GM19023 (cell line): ENCODE results near the gene CHCHD10.

ENCODE experiments used
- ATAC-seq: cut with Tn5 transposase; IDR thresholded peaks from one replicate; pipeline ENCODE4 v1.9.1; 2021; ENCODE audit warnings: mild to moderate bottlenecking, moderate library complexity; ENCODE audit not compliant: unreplicated experiment

Gene CHCHD10

DNA sequence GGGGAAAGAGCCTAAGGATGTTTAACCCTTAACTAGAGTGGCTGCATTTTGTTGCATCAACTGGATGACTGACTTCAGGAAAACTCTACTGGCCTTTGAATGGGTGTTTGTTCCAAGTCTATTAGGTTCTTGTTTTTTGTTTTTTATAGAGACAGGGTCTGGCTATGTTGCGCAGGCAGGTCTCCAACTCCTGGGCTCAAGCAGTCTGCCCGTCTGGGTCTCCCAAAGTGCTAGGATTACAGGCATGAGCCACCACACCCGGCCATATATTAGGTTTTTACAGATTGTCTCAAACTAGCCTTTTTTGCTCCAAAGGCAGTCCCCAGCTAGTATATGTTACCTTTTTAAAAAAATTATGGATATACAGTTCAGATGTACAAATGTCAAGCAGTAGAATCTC, 20.1 kb upstream of the CHCHD10 start:
- no peak for ATAC-seq

DNA sequence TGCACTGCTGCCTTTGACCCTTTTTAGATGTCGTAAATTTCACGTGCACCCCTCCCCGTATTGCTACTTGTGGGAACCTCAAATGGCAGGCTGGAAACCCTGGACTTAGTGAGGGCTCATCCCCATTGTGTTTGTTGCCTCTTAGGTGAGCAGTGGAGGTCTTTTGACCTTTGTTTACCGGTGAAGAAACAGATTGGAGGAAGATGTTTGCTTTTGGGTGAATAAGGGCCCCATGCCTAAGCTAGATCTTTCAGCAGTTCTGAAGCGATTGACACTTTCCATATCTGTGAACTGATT, 19.8 kb upstream of the CHCHD10 start:
- ATAC-seq = no peak

DNA sequence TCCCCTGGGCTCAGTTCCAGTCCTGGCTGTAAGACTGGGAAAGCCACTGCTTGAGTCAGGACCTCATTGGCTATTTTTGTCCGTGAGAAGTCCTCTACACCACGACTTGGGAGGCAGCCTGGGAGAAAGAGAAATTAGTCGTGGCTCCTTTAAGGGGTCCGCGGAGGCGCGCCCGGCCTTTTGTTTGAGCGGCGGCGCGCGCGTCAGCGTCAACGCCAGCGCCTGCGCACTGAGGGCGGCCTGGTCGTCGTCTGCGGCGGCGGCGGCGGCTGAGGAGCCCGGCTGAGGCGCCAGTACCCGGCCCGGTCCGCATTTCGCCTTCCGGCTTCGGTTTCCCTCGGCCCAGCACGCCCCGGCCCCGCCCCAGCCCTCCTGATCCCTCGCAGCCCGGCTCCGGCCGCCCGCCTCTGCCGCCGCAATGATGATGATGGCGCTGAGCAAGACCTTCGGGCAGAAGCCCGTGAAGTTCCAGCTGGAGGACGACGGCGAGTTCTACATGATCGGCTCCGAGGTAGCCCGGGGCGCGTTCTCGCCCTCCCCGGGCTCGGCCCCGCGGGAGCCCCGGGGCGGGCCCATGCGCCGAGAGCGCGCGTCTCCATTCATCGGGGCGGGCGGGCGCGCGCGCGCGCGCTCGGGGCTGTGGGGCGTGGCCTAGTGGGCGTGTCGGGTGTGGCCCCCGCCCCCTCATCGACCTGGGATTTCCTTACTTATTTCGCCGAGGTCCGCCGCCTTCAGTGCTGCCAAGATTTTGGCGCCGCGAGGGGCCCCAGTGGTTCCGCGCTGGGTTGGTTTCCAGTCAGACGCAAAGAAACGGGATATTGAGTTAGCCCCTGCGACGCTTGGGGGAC, 19.2 kb upstream of the CHCHD10 start, which contains the start of gene SMARCB1:
SMARCB1 (plus strand) TSS at position 215 of the 848 bp plus-strand sequence; CDS start at position 419, 204 bp downstream.
- peak; percentile 63 for ATAC-seq

DNA sequence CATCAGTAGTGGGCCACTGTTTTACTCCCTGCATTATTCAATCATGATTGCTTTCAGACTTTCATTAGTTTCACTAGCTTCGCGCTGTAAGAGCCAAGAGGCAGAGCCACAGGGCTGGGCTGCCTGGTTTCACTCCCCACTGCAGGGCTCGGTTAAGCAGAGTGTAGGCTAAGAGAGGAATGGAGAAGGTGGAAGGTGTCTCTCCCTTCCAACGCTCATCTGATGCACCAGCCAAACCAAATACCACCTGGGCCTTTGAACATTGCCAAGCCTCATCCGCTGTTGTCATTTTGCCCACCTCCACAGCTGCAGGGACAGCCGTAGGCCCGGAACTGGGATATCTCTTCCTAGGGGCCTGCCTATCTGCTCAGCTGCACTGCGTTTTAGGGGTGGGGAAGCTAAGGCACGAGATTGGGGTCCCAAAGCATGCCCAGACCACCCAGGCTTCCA, 18.5 kb upstream of the CHCHD10 start:
- ATAC-seq = no peak

DNA sequence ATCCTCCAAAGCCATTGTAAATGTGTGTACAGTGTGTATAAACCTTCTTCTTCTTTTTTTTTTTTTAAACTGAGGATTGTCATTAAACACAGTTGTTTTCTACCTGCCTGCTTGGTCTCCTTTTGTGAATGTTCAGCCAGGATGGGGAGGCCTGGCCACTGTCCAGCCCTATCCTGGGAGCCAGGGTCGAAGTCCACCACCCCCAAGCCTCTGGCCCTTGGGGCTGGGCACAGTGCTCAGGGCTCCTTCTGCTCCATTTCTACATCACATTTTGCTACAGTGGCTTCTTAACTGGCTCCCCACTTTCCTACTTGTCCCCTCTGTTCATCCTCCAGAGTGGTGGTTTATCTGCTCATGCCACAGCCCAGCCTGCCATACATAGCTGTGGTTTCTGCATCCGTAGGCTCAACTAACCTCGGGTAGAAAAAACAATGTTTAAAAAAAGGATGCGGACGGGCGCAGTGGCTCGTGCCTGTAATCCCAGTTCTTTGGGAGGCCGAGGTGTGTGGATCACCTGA, 16.5 kb upstream of the CHCHD10 start:
- no peak for ATAC-seq

DNA sequence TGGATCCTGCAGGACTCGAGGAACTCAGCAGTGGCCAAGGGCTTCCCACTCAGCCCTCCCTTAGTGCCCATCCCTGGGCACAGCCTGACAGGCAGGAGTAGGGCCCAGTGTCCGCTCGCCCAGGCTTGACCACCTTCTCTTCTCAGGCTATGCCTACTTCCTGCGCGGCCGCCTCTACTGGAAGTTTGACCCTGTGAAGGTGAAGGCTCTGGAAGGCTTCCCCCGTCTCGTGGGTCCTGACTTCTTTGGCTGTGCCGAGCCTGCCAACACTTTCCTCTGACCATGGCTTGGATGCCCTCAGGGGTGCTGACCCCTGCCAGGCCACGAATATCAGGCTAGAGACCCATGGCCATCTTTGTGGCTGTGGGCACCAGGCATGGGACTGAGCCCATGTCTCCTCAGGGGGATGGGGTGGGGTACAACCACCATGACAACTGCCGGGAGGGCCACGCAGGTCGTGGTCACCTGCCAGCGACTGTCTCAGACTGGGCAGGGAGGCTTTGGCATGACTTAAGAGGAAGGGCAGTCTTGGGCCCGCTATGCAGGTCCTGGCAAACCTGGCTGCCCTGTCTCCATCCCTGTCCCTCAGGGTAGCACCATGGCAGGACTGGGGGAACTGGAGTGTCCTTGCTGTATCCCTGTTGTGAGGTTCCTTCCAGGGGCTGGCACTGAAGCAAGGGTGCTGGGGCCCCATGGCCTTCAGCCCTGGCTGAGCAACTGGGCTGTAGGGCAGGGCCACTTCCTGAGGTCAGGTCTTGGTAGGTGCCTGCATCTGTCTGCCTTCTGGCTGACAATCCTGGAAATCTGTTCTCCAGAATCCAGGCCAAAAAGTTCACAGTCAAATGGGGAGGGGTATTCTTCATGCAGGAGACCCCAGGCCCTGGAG, 15.7 kb upstream of the CHCHD10 start:
- ATAC-seq = no peak

DNA sequence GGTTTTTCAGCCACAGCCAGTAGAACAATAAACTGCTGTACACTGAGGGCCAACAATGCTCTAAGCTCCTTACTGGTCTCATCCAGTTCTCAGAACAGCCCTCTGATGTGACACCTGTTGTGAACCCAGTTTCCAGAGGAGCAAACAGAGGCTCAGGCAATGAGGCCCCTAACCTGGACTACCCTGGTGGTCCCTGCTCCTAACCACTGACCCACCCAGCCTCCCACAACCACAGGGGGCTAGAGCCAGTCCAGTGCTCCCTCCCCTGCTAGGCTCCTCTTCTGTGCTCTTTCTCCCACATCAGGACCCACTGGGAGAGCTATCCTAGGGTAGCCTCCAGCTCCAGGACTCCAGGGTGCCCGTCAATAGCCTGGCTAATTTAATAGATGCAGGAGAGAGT, 14.9 kb upstream of the CHCHD10 start:
- ATAC-seq = no peak

DNA sequence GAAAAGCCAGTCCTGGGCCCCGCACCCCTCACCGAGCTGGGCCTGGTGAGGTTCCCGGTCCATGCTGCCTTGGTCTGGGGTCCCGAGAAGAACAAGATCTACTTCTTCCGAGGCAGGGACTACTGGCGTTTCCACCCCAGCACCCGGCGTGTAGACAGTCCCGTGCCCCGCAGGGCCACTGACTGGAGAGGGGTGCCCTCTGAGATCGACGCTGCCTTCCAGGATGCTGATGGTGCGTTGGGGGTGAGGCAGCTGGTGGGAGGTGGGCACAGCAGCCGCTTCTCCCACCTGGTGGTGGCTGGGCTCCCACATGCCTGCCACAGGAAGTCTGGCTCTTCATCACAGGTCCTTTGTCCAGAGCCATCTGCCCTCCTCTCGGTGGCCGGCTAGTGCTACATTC, 14.5 kb upstream of the CHCHD10 start:
- ATAC-seq = no peak

DNA sequence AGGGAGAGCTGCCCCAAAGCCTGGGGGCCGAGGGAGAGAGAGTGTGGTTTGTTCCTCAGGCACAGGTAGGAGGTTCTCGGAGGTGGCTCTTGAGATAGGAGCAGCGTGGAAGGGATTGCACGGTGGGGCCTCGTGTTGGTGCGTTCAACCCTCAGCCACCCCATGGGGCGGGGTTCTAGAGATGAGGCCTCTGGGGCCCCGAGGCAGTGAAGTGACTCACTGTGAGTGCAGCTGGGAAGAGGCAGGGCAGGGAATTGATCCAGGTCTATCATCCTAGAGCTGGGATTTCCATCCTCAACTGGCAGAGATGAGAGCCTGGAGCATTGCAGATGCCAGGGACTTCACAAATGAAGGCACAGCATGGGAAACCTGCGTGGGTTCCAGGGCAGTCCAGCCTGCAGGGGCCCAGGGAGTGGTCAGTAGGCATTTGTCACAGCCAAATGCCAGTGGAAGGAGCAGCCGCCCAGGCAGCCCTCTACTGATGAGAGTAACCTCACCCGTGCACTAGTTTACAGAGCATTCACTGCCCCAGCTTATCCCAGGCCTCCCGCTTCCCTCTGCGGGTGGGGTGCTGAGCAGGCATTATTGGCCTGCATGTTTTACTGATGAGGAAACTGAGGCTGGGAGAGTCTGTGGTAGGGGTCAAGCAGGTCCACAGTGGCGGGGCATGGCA, 13.9 kb upstream of the CHCHD10 start:
- no peak for ATAC-seq

DNA sequence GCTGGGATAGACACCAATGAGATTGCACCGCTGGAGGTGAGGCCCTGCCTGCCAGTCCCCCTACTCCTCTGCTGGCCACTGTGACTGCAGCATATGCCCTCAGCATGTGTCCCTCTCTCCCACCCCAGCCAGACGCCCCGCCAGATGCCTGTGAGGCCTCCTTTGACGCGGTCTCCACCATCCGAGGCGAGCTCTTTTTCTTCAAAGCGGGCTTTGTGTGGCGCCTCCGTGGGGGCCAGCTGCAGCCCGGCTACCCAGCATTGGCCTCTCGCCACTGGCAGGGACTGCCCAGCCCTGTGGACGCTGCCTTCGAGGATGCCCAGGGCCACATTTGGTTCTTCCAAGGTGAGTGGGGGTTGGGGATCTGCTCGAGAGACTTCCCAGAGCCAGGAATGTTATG, 13.3 kb upstream of the CHCHD10 start:
- ATAC-seq = no peak

DNA sequence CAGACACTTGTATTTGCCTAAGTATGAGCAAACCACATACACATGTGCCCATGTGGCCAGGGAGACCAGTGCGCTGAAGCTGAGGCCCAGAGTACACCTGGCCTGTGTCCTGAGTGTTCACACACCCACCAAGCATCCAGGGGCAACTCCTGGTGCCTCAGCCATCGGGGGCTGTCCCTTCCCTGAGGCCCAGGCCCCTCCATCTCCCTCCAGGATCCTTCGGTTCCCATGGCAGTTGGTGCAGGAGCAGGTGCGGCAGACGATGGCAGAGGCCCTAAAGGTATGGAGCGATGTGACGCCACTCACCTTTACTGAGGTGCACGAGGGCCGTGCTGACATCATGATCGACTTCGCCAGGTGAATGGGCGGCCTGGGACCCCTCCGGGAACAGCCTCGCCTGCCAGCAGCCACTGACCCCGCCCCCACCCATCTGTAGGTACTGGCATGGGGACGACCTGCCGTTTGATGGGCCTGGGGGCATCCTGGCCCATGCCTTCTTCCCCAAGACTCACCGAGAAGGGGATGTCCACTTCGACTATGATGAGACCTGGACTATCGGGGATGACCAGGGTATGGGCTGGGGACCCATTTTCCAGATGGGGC, 12.5 kb upstream of the CHCHD10 start:
- no peak for ATAC-seq

DNA sequence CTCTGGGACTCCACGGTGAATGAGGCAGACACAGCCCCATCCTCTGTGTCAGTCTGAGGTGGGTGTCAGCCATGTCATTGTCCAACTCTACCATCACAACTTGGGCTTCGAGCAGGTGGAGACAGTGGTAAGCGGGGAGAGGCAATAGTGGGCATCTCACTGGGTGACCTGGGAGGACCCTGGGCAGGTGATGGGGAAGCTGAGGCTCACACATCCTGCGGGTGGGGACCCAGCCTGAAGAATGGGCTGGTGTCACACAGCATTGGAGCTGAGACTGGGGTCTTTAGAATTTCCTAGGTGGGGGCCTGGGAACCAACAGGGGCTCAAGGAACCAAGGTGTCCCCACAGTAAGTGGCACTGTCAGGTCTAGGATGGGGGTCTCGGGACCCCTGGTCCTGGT, 12.0 kb upstream of the CHCHD10 start:
- ATAC-seq = no peak

DNA sequence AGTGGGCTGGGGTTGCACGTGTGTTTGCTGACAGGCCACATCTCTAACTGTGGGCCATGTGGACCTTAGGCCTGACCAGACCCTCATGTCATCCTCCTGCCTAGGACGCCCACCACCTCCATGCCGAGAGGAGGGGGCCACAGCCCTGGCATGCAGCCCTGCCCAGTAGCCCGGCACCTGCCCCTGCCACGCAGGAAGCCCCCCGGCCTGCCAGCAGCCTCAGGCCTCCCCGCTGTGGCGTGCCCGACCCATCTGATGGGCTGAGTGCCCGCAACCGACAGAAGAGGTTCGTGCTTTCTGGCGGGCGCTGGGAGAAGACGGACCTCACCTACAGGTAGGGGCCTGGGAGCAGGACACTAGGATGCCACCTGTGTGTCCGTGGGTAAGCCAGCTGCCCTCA, 11.3 kb upstream of the CHCHD10 start:
- no peak for ATAC-seq

DNA sequence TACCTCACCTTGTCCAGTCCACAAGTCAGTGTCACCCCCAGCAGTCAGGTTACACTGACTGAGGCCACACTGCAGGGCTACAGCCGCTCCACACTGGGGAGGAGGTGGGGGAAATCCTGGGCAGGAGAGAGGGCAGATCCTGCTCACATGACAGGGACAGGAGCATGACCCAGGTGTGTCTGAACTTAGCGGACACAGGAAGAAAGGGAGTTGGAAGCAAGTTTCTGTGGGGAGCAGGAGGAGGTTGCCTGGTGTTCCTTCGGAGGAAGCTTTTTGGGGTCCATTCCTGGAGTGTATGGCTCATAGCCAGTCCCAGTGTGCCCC, 10.8 kb upstream of the CHCHD10 start:
- no peak for ATAC-seq

DNA sequence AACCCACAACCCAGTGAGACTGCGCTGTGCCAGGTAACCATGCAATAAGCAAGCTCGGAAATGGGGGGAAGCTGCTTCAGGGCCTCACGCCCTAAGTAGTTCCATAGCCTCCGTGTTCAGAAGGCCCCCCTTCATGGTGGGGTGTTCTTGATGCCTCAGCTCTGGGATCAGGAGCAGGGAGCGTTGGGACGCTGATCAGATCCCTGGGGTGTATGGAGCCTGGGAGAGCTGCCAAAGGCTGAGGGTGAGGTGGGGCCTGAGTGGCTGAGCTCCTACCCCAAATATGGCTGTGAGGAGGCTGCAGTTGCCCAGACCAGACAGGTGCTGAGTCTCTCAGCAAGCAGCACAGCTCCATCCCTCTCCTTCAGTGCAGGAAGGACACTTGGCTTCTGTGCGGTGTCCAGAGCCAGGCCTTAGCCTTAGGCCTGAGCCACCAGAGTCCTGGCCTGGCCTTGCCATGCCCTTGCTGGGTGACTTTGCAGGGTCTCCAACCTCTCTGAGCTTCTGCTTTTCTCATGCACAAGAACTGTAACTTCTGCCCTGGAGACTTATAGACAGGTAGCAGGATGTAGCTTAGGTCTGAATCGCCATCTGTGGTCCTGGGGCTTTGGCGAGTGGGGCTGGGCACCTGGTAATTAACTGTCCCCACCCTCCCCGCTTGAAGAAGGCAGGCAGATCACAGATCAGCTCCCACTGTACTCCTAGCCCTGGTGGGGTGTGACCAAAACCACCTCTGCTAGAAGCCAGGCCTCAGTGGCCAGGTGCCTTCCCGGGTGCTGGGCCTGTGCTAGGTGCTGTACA, 10.2 kb upstream of the CHCHD10 start:
- no peak for ATAC-seq

DNA sequence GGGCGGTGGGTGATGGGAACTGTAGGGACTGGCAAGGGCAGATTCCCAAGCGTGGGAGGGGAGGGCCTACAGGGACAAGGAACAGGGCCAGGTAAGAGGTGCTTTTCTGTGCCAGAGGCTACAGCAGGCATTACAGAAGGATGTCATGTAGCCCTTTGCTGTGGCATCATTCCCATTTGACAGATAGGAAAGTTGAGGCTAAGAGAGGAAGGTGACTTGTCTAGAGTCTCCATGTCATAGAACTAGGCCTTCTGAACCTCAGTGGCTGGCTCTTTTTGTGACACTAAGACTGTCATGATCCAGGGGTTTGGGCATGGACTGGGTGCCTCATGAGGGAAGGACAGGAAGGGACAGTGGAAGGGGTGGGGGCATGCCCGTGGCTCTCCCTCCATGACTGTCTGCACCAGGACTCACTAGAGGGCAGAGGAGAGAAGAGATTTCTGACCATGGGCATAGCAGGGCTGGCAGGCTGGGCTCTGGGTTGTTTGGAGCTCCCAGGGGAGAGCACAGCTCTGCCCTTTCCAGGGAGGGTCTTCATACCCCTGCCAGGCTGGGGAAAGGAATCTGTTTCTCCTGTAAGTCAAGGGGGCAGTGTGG, 8.1 kb upstream of the CHCHD10 start:
- no peak for ATAC-seq

DNA sequence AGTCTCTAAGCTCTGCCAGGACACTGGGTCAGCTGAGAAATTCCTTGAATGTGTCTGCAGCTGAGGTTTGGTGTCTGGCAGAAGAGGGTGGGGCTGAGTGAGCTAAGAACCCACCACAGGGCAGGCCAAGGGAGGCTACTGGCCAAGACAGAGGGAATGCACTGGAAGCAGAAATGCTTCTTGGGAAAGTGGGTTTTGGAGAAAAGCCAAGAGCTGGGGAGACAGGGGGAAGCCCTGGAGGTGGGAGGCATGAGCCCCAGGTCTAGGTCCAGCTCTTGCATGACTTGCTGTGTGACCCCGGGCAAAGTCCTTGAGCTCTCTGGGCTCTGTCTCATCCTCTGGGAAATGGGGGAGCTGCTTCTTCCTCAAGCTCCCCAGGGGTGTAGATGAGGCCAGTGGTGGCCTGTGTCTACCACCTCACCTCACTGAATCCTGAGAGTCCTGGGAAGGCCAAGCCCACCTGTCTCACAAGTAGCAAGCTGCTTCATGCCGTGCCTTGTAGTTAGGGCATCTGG, 7.2 kb upstream of the CHCHD10 start:
- ATAC-seq = no peak

DNA sequence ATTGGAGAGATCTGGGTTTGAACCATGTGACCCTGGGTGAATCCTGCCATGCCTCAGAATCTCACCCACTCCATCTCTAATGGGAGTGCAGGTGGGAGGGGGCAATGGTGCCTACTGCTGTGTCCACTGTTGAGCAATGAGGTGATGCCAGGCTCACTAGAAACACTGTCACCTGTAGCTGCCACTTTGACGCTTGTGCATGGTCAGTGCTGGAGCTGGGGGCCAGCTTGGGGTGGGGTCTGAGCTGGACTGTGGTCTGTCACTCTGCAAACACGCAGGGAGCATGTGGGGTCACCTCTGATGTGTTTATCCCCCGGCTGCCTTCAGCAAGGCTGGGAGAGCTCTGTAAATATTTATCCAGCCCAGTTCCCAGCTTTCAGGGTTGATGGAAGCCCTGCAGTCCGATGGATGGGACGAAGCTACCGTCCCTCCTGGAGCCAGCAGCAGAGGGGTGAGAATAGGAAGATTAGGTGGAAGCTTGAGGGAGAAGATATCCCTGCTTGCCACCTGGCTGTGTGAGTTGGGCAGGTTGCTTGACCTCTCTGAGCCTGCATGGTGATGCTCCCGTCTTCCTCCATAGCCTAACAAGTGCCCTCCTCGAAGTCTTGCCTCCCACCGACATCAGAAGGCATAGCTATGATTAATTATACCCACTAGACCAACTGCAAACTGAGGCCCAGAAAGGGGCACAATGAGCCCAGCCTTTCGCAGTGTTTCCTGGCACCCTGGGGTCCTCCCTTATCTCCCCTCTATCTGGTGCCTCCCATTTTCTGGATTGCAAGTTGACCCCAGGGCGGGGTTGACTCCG, 6.5 kb upstream of the CHCHD10 start:
- no peak for ATAC-seq
